H9 (cell line): ENCODE results near the gene GLIS2. TPM values are rescaled to one million over a fixed set of nuclear protein-coding genes. Genes with fewer than 3 reads are reported as not detected.
A peak's percentile ranks its signal among the peaks of the same experiment; 100 is the strongest.

Experiments
- DNase-seq: peaks from one replicate; pipeline ENCODE4 v3.0.0-alpha.2; 2017
- H2AFZ ChIP-seq: one replicate; pipeline ENCODE4 v1.6.1; 2013; ENCODE audit warnings: mild to moderate bottlenecking, low read length, control low read depth, moderate library complexity
- H2AK5ac ChIP-seq: 2 replicates; pipeline ENCODE4 v1.6.1; 2013; ENCODE audit warnings: low read length, control low read depth, mixed read lengths; ENCODE audit not compliant: insufficient read length
- H2BK120ac ChIP-seq: one replicate; pipeline ENCODE4 v1.6.1; 2013; ENCODE audit warnings: low read depth, mild to moderate bottlenecking, low read length, control low read depth, inconsistent platforms; ENCODE audit not compliant: poor library complexity, severe bottlenecking
- H2BK12ac ChIP-seq: 2 replicates; pipeline ENCODE4 v1.6.1; 2013; ENCODE audit warnings: low read length, control low read depth, mixed read lengths, low read depth; ENCODE audit not compliant: insufficient read length
- H2BK15ac ChIP-seq: 2 replicates; pipeline ENCODE4 v1.6.1; 2013; ENCODE audit warnings: low read depth, low read length, control low read depth
- H2BK20ac ChIP-seq: one replicate; pipeline ENCODE4 v1.6.1; 2013; ENCODE audit warnings: low read depth, mild to moderate bottlenecking, low read length, control low read depth, inconsistent platforms; ENCODE audit not compliant: poor library complexity, severe bottlenecking
- H2BK5ac ChIP-seq: 2 replicates; pipeline ENCODE4 v1.6.1; 2013; ENCODE audit warnings: low read length, control low read depth, mixed read lengths; ENCODE audit not compliant: insufficient read length
- H3K14ac ChIP-seq: 2 replicates; pipeline ENCODE4 v1.6.1; 2013; ENCODE audit warnings: low read length, control low read depth; ENCODE audit not compliant: insufficient read depth
- H3K18ac ChIP-seq: 2 replicates; pipeline ENCODE4 v1.6.1; 2013; ENCODE audit warnings: low read depth, mild to moderate bottlenecking, mixed read lengths, low read length, control low read depth; ENCODE audit not compliant: insufficient read length
- H3K23ac ChIP-seq: 2 replicates; pipeline ENCODE4 v1.6.1; 2013; ENCODE audit warnings: low read length, control low read depth, mixed read lengths, low read depth; ENCODE audit not compliant: insufficient read length
- H3K23me2 ChIP-seq: 2 replicates; pipeline ENCODE4 v1.6.1; 2013; ENCODE audit warnings: low read depth, mild to moderate bottlenecking, mixed read lengths, low read length, control low read depth; ENCODE audit not compliant: insufficient read length, poor library complexity, severe bottlenecking
- H3K27ac ChIP-seq: 2 replicates; pipeline ENCODE4 v1.5.1; 2013; ENCODE audit warnings: low read length, control low read depth, mixed read lengths, low read depth; ENCODE audit not compliant: insufficient read length
- H3K27me3 ChIP-seq: 2 replicates; pipeline ENCODE4 v1.6.1; 2013; ENCODE audit warnings: low read length, control low read depth, inconsistent platforms; ENCODE audit not compliant: insufficient read depth
- H3K4ac ChIP-seq: 2 replicates; pipeline ENCODE4 v1.6.1; 2013; ENCODE audit warnings: low read depth, mild to moderate bottlenecking, control low read depth, inconsistent platforms, low read length, moderate library complexity
- H3K4me1 ChIP-seq: 2 replicates; pipeline ENCODE4 v1.6.1; 2013; ENCODE audit warnings: low read length, control low read depth, inconsistent platforms; ENCODE audit not compliant: insufficient read depth
- H3K4me2 ChIP-seq: 2 replicates; pipeline ENCODE4 v1.6.1; 2013; ENCODE audit warnings: low read length, control low read depth, mixed read lengths; ENCODE audit not compliant: insufficient read length, insufficient read depth
- H3K56ac ChIP-seq: 2 replicates; pipeline ENCODE4 v1.6.1; 2013; ENCODE audit warnings: low read depth, mild to moderate bottlenecking, mixed read lengths, low read length, control low read depth; ENCODE audit not compliant: insufficient read length
- H3K79me1 ChIP-seq: 2 replicates; pipeline ENCODE4 v1.6.1; 2013; ENCODE audit warnings: low read depth, mild to moderate bottlenecking, moderate library complexity, low read length, control low read depth, inconsistent platforms; ENCODE audit not compliant: insufficient read depth, poor library complexity, severe bottlenecking
- H3K79me2 ChIP-seq: 2 replicates; pipeline ENCODE4 v1.6.1; 2013; ENCODE audit warnings: low read length, control low read depth, inconsistent platforms; ENCODE audit not compliant: insufficient read depth
- H3K9ac ChIP-seq: 2 replicates; pipeline ENCODE4 v1.6.1; 2013; ENCODE audit warnings: low read length, control low read depth, mixed read lengths; ENCODE audit not compliant: insufficient read length; ENCODE audit errors: extremely low read depth
- H3K9me3 ChIP-seq: one replicate; pipeline ENCODE4 v1.6.1; 2013; ENCODE audit warnings: low read depth, low read length, inconsistent platforms; ENCODE audit not compliant: control insufficient read depth
- H3T11ph ChIP-seq: one replicate; pipeline ENCODE4 v1.6.1; 2013; ENCODE audit warnings: mild to moderate bottlenecking, low read length, control low read depth, inconsistent platforms
- H4K20me1 ChIP-seq: one replicate; pipeline ENCODE4 v1.6.1; 2013; ENCODE audit not compliant: control insufficient read depth, insufficient read length, insufficient read depth
- H4K5ac ChIP-seq: 2 replicates; pipeline ENCODE4 v1.6.1; 2013; ENCODE audit warnings: low read depth, mild to moderate bottlenecking, mixed read lengths, low read length, control low read depth; ENCODE audit not compliant: insufficient read length
- H4K8ac ChIP-seq: replicated peaks from 2 replicates; pipeline ENCODE4 v1.6.1; 2013; ENCODE audit warnings: low read length, control low read depth, mixed read lengths, low read depth; ENCODE audit not compliant: insufficient read length
- H4K91ac ChIP-seq: 2 replicates; pipeline ENCODE4 v1.6.1; 2013; ENCODE audit warnings: low read depth, mild to moderate bottlenecking, moderate library complexity, mixed read lengths, low read length, control low read depth; ENCODE audit not compliant: insufficient read length
- H3K27ac Mint-ChIP-seq, 3 experiments: 2 replicates in 2 of 3; 3 replicates in 1 of 3; pipeline ENCODE4 v1.8.0; 2020 to 2021; ENCODE audit warnings: mixed read lengths in 3 of 3, mild to moderate bottlenecking in 1 of 3, moderate library complexity in 1 of 3
- H3K27me3 Mint-ChIP-seq: 2 replicates; pipeline ENCODE4 v1.8.0; 2021; ENCODE audit warnings: low read depth, mild to moderate bottlenecking, moderate library complexity, mixed read lengths
- H3K36me3 Mint-ChIP-seq, 3 experiments: 2 replicates in 2 of 3; 3 replicates in 1 of 3; pipeline ENCODE4 v1.8.0; 2020 to 2021; ENCODE audit warnings: low read depth in 3 of 3, mixed read lengths in 3 of 3; ENCODE audit not compliant: insufficient read depth in 1 of 3
- H3K4me1 Mint-ChIP-seq, 2 experiments: 2 replicates each; pipeline ENCODE4 v1.8.0; 2020; ENCODE audit warnings: mixed read lengths in 2 of 2
- H3K4me3 Mint-ChIP-seq, 2 experiments: 2 replicates in 1 of 2; 3 replicates in 1 of 2; pipeline ENCODE4 v1.8.0; 2020 to 2021; ENCODE audit warnings: mild to moderate bottlenecking in 2 of 2, mixed read lengths in 2 of 2, moderate library complexity in 1 of 2
- H3K9me3 Mint-ChIP-seq, 2 experiments: 2 replicates in 1 of 2; 3 replicates in 1 of 2; pipeline ENCODE4 v1.8.0; 2020; ENCODE audit warnings: mild to moderate bottlenecking in 2 of 2, mixed read lengths in 2 of 2, moderate library complexity in 1 of 2
- WGBS: extraction: QIAGEN DNeasy Blood & Tissue Kit; methylation state at CpG from one replicate; pipeline ENCODE4 v1.1.7; 2013; ENCODE audit warnings: missing lambda C conversion rate, low lambda C conversion rate, mixed read lengths; ENCODE audit not compliant: insufficient read length; ENCODE audit errors: extremely low coverage; 5-methylcytosine and 5-hydroxymethylcytosine counted together
- total RNA-seq: library from RNA; stranded (reverse); gene quantifications from 2 replicates; pipeline ENCODE4 v1.2.1, GENCODE V29; 2021
- TF ChIP-seq, protein P1 (sequence below): fragments of 200-600 bp; sonication (generic); conservative IDR thresholded peaks from 3 replicates; pipeline ENCODE4 v1.8.0; 2021; ENCODE audit warnings: antibody characterized with exemption, mild to moderate bottlenecking

Gene GLIS2
- total RNA-seq, 1 experiment from 2014 or later: 14.3 TPM

DNA sequence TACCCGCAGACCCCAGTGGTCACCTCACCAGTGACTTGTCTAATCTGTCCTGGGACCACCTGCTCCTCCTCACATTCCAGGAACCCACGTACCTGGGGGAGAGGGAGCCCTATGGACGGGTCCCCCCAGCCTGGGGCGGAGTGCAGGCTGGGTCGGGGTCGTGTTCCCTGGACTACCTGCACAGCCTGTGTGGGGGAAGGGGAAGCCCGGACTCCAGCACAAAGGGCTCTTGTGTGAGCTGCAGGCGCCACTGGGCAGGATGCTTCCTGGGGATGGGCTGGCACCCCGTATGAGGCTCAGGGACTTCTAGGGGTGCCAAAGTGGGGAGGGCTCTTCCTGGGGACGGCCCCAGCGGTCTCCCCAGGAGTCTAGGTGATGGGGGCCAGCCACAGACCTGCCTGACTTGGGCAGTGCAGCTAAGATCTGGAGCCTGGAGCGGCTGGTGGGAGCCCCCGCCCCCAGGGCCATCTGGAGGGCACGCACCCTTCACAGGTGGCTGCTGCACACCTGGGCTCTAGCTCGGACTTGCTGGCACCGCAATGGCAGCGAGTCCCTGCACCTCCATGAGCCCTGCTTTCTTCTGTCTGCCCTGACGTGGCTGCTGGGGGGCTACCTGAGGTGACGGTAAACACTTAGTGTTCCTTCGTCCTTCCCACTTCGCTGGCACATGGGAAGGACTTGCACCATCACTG, 63.3 kb downstream of the GLIS2 start:
- Mint-ChIP-seq H3K36me3 (peaks cover 0 to 5% (median 3%) of the 10 kb centered on the region in 3 experiments; a peak in 3 of 7 replicates), H3K27ac (peak overlapping the region in 1 of 3 experiments; percentile 34; a peak in 1 of 7 replicates), H3K27me3 (no peaks in the 10 kb centered on the region), H3K4me3 (no peak overlapping the region), H3K4me1 (peaks cover 25 to 46% of the 10 kb centered on the region in 2 experiments), H3K9me3 (no peaks in the 10 kb centered on the region)
- no peaks in the 10 kb centered on the region for H3K79me1 ChIP-seq
- no peak overlapping the region for H2AFZ ChIP-seq
- H3K23ac ChIP-seq: no peak overlapping the region
- no peak overlapping the region for H4K8ac ChIP-seq
- no peak overlapping the region for H3K27ac ChIP-seq
- H4K5ac ChIP-seq: no peak overlapping the region
- H4K20me1 ChIP-seq: no peaks in the 10 kb centered on the region
- no peak overlapping the region for H3K4ac ChIP-seq
- H2BK20ac ChIP-seq: no peak overlapping the region
- no peak overlapping the region for H2BK12ac ChIP-seq
- no peak overlapping the region for H3K9ac ChIP-seq
- H3K23me2 ChIP-seq: no peaks in the 10 kb centered on the region
- no peak overlapping the region for H3K4me2 ChIP-seq
- no peak overlapping the region for H2AK5ac ChIP-seq
- H2BK120ac ChIP-seq: no peak overlapping the region
- H4K91ac ChIP-seq: no peak overlapping the region
- H3K9me3 ChIP-seq: no peaks in the 10 kb centered on the region
- H3T11ph ChIP-seq: no peak overlapping the region
- no peak overlapping the region for H3K14ac ChIP-seq
- H3K79me2 ChIP-seq: peaks cover 1% of the 10 kb centered on the region; the same call in 1 of the 2 replicates
- H3K27me3 ChIP-seq: no peaks in the 10 kb centered on the region
- H3K56ac ChIP-seq: no peak overlapping the region
- no peak overlapping the region for H3K18ac ChIP-seq
- peaks cover 6% of the 10 kb centered on the region; the same call in 1 of the 2 replicates for H3K4me1 ChIP-seq
- H2BK5ac ChIP-seq: no peak overlapping the region
- no CpG with 5 or more reads among the region's 21 CpGs for WGBS
- DNase-seq: no peak
- no peak overlapping the region for H2BK15ac ChIP-seq
- TF ChIP-seq, protein P1, sequence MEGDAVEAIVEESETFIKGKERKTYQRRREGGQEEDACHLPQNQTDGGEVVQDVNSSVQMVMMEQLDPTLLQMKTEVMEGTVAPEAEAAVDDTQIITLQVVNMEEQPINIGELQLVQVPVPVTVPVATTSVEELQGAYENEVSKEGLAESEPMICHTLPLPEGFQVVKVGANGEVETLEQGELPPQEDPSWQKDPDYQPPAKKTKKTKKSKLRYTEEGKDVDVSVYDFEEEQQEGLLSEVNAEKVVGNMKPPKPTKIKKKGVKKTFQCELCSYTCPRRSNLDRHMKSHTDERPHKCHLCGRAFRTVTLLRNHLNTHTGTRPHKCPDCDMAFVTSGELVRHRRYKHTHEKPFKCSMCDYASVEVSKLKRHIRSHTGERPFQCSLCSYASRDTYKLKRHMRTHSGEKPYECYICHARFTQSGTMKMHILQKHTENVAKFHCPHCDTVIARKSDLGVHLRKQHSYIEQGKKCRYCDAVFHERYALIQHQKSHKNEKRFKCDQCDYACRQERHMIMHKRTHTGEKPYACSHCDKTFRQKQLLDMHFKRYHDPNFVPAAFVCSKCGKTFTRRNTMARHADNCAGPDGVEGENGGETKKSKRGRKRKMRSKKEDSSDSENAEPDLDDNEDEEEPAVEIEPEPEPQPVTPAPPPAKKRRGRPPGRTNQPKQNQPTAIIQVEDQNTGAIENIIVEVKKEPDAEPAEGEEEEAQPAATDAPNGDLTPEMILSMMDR: no peak
